ENCODE data around the gene NDE1. TPM values are rescaled to one million over a fixed set of nuclear protein-coding genes. Genes with fewer than 3 reads are reported as not detected.

NDE1 gene
- total and polyA plus RNA-seq, 9 of the 15 experiments (the other 6 are each of a cell fraction or from before 2014, with no cell fraction given), result 3.1 to 59.9 (median 30.0) TPM

DNA sequence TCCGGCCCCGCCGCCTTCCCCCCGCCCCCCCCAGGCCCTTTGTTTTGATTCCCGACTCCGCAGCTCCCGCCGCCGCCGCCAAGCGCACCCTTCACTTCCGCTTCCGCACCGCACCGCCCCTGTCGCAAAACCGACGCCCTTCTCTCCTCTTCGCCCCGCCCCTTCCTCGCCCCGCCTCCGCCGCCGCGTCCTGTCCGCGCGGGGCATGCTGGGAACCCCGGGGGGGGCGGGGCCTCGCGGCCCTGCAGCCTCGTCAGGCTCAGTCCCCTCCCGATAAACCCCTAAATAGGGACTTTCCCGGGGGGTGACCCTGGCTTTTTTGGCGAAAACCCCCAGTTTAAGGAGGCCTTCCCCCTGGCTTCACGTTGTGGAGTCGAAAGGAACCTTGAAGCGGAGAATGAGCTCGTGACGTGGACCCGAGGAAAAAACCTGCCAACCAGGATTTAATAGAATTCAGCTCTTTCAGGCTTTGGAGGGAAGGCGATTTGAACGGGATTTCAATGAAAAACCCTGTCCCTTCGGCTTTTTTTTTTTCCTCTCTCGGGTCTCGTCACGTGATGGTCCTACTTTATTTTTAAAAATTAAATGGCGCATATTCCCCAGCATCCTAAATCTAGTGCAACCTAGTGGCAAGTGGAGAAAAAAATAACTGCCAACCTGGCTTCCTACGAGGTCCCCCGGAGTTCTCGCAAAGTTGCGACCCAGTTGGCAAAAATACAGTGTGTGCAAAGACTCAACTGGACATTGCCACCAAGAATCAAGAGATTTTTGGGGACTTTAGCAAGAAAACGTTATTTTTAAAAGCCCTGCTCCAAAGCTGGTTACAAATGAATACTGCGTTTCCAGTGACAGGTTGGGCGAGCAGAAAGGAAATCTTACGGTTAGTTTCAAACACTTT lies 6.7 kb upstream of the NDE1 start, which contains the start of gene MARF1 (continued):
- TF ChIP-seq, protein P1, sequence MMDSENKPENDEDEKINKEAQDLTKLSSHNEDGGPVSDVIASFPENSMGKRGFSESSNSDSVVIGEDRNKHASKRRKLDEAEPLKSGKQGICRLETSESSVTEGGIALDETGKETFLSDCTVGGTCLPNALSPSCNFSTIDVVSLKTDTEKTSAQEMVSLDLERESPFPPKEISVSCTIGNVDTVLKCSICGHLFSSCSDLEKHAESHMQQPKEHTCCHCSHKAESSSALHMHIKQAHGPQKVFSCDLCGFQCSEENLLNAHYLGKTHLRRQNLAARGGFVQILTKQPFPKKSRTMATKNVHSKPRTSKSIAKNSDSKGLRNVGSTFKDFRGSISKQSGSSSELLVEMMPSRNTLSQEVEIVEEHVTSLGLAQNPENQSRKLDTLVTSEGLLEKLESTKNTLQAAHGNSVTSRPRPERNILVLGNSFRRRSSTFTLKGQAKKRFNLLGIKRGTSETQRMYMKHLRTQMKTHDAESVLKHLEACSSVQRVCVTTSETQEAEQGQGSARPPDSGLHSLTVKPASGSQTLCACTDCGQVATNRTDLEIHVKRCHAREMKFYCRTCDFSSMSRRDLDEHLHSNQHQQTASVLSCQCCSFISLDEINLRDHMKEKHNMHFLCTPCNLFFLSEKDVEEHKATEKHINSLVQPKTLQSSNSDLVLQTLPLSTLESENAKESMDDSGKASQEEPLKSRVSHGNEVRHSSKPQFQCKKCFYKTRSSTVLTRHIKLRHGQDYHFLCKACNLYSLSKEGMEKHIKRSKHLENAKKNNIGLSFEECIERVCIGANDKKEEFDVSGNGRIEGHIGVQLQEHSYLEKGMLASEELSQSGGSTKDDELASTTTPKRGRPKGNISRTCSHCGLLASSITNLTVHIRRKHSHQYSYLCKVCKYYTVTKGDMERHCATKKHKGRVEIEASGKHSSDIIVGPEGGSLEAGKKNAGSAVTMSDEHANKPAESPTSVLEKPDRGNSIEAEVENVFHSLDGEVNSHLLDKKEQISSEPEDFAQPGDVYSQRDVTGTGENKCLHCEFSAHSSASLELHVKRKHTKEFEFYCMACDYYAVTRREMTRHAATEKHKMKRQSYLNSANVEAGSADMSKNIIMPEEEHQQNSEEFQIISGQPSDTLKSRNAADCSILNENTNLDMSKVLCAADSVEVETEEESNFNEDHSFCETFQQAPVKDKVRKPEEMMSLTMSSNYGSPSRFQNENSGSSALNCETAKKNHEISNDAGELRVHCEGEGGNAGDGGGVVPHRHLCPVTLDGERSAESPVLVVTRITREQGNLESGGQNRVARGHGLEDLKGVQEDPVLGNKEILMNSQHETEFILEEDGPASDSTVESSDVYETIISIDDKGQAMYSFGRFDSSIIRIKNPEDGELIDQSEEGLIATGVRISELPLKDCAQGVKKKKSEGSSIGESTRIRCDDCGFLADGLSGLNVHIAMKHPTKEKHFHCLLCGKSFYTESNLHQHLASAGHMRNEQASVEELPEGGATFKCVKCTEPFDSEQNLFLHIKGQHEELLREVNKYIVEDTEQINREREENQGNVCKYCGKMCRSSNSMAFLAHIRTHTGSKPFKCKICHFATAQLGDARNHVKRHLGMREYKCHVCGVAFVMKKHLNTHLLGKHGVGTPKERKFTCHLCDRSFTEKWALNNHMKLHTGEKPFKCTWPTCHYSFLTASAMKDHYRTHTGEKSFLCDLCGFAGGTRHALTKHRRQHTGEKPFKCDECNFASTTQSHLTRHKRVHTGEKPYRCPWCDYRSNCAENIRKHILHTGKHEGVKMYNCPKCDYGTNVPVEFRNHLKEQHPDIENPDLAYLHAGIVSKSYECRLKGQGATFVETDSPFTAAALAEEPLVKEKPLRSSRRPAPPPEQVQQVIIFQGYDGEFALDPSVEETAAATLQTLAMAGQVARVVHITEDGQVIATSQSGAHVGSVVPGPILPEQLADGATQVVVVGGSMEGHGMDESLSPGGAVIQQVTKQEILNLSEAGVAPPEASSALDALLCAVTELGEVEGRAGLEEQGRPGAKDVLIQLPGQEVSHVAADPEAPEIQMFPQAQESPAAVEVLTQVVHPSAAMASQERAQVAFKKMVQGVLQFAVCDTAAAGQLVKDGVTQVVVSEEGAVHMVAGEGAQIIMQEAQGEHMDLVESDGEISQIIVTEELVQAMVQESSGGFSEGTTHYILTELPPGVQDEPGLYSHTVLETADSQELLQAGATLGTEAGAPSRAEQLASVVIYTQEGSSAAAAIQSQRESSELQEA (IDR thresholded peaks at IDR 0.05; ENCODE audit: low read depth), result no peak
- TF ChIP-seq ZNF311 (CRISPR knock-in tag; IDR thresholded peaks at IDR 0.05) (no peak), TRIM28 (IDR thresholded peaks at IDR 0.05) (no peak), MYBL2 (IDR thresholded peaks at IDR 0.05; ENCODE audit: low read depth) (peak; percentile 89), MYBL2 (CRISPR knock-in tag; IDR thresholded peaks at IDR 0.05; ENCODE audit: borderline replicate concordance) (no peak), MEIS2 (IDR thresholded peaks at IDR 0.05; ENCODE audit: partially characterized antibody) (no peak), SNIP1 (IDR thresholded peaks at IDR 0.05; ENCODE audit: low read depth) (no peak), BMI1 (IDR thresholded peaks at IDR 0.05; ENCODE audit: low read length) (no peak), ZBTB17 (CRISPR knock-in tag; IDR thresholded peaks at IDR 0.05) (no peak), SRF (CRISPR knock-in tag; IDR thresholded peaks at IDR 0.05) (no peak), MLLT1 (IDR thresholded peaks at IDR 0.05) (peak in 1 of 2 experiments; percentile 14; a peak in 1 of 4 replicates), TEAD2 (tag; IDR thresholded peaks at IDR 0.05) (0 out of 2 replicates have a peak, but pooled peaks have one; percentile 17), PHF8 (IDR thresholded peaks at IDR 0.05; ENCODE audit: borderline replicate concordance, low read length) (peak; percentile 96), ERF (CRISPR knock-in tag; IDR thresholded peaks at IDR 0.05) (no peak), USF2 (CRISPR knock-in tag; IDR thresholded peaks at IDR 0.05) (peak; percentile 86)
- TF ChIP-seq, protein P2, sequence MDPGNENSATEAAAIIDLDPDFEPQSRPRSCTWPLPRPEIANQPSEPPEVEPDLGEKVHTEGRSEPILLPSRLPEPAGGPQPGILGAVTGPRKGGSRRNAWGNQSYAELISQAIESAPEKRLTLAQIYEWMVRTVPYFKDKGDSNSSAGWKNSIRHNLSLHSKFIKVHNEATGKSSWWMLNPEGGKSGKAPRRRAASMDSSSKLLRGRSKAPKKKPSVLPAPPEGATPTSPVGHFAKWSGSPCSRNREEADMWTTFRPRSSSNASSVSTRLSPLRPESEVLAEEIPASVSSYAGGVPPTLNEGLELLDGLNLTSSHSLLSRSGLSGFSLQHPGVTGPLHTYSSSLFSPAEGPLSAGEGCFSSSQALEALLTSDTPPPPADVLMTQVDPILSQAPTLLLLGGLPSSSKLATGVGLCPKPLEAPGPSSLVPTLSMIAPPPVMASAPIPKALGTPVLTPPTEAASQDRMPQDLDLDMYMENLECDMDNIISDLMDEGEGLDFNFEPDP (CRISPR knock-in tag; IDR thresholded peaks at IDR 0.05), result 0 out of 2 replicates have a peak, but pooled peaks have one; percentile 81
